NCI-H1105 (cell line): ENCODE data around the gene CD3G.
"Not testable (repeated sequence)": the region's sequence is repeated elsewhere in the genome, so short reads cannot be mapped to it uniquely, and the experiment has no call there.

Experiments
- DNase-seq: peaks from one replicate; lab custom pipeline; 2025; lab: John Stamatoyannopoulos, UW

CD3G gene

DNA sequence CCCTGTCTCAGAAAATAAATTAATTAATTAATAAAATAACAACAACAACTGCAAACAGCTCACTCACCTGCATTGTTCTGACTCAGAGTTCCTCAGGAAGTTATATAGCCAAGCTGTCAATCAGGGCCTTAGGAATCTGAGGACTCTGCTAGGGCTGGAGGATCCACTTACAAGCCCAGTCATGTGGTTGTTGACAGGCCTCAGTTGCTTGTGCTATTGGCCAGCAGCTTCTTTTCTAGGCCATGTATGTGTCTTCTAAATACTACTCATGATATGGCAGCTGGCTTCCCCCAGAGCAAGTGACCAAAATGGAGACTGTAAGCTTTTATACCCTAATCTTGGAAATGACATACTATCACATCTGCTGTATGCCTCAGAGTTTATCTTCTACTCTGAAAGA is 36.4 kb downstream of the CD3G start:
- DNase-seq: no peak

DNA sequence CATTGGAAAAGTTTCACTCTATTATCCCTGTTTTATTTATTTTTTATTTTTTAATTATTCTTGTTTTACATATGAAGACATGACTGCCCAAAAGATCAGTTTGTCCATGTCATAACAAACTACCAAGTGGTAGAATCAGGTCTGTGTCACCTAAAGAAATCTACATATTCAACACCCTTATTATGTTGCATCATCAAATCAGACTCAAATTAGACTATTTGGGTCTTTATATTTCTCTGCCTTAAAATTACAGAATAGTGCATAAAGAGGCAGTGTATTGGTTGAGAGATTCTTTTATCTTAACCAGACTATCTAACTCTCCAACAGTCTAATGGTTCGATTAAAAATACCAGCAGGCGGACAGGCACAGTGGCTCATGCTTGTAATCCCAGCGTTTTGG is 38.8 kb downstream of the CD3G start:
- DNase-seq: no peak

DNA sequence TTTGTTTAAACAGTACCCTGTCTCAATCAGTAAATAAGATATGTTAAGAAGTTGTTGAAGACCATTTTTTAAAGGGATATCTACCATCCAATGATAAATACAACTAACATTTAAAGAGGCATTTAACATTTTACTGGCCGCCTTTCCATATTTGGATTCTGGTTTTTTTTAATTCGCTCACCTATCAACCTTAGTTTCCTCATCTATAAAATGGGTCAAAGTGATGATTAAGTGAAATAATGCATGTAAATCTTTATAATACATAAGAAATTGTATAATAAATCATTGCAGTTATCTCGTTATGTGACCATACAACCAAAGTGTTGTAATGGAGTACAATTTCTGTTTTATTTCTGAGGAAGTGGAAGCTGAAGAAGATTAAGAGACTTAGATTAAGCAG is 39.5 kb downstream of the CD3G start:
- DNase-seq: no peak

DNA sequence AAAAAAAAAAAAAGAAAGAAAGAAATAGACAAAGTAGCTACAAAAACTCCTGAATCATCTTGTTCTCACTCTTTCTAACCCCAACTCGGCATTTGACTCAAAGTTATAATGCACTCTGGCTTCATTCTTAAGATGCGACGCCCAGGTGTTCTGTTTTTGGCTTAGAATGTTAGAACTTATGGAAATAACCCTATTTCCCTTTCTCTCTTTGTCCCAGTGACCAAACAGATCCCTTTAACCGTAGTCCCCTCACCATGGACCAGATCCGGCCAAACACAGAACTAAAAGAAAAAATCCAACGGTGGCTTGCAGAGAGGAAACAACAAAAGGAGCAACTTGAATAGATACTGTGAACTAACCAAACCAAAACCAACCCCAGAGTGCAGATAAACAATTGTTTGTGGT is 52.0 kb downstream of the CD3G start:
- DNase-seq: no peak

DNA sequence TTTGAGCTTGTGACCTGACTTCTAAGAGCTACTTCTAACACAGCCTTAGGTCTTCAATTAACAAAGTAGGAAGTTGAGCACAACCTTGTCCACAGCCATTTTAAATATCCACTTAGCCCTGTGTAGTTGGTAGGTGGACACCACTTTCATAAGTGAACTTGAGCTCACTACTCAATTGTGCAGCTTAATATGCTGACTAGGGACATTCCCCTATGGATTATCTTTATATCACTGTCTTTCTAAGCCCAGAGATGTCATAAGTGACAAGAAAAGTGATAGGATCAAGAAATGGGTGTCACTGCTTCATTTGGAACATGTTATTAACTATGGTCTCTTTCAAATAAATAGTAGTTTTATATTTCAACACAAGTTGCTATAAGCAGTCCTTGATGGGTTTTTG is 53.3 kb downstream of the CD3G start:
- no peak for DNase-seq

DNA sequence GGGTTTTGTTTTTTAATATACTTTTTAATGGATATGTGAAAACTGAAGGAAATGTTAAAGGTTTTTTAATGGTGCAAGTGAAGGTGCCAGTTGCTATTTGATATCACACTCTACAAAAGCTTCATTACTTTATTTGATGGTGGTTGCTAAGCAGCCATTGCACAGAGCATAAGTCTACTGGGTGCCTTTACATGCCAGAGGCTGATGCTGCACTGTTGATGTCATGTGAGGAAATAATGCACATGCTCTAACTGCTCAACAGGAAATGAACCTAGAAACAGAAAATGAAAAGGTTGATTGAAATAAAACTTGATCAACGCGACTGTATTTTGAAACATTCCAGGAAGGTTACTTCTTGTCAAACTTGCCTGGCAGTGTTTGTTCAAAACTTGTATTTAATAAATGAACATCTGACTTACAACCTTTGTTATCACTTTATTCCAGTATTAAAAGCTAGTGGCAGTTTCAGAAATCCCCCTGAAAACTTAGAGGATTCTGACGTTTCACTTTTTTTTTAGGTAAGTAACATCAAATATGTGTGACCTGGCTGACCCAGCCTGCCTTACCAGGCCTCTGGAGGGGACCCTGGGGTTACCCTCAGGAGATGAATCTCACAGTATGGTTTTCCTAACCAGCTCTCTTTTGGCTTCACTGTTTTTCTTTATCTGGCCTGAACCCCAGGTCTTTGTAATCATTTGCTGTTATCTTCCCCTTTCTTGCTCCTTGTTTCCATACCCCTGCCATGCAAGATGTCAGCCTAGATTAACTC is 54.8 kb downstream of the CD3G start:
- no peak for DNase-seq

DNA sequence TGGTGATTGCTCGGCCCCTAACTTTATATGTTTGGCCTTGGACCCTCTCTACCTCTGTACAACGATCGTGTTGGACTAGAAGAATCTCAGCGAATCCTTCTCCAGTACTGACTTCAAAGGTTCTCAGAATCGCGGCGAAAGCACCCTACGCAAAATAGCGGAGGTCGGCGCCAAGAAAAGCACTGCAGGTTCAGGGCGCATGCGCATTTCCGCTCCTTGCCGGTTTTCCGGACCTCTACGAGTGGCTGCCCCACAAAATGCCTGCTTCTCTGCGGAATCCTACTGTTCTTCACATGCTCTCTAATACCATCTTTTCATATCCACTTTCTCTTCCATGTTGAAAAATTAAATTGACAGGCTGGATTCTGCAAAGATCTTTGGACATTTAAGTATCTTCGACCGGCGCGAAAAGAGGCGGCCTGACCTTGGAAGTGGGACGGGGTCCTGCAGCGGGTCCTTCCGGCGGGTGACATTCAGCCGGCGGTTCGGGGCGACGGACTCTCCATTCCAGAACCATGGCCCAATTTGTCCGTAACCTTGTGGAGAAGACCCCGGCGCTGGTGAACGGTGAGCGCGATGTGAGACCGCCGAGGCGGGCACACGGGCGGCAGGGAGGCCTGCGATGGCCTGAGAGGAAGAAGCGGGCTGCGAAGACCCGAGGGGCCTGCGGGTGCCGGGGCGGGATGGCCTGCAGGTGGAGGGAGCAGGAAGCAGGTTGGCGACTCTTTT is 57.2 kb downstream of the CD3G start, which contains the start of gene ATP5MG:
ATP5MG (plus strand) TSS at position 456 of the 729 bp plus-strand sequence; CDS start at position 516, 60 bp downstream.
- DNase-seq: peak; percentile 96

DNA sequence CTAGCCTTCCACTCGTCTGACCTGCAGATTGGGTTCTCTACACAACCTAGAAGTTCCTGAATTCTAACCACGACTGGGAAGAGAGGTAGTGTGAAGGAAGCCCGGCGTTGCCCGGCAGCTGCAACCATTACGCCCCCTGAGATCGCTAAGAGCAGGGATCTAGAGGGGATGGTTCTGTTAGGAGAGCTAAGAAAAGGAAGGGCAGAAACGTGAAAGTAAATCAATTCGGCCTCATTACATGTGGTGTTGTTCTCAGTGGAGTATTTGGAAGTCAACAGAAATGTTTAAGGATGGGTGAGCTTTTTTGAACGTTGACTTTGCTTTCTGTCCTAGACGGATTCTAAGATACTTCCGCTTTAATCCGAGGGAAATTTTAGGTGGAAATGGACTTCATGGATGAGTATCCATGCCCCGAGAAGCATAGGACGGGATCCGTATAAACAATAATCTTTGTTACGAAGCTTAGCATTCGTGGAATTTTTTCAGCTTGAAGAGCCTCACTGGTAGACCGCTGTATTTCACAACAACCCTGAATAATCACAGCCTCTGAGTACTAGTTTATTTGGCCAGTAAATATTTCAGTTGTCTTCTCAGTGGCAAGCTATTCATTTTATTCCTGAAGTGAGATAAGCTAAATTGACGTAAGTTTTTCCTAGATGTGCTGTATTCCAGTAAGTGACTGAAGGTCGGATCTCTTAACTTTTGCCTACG is 57.9 kb downstream of the CD3G start:
- no peak for DNase-seq

DNA sequence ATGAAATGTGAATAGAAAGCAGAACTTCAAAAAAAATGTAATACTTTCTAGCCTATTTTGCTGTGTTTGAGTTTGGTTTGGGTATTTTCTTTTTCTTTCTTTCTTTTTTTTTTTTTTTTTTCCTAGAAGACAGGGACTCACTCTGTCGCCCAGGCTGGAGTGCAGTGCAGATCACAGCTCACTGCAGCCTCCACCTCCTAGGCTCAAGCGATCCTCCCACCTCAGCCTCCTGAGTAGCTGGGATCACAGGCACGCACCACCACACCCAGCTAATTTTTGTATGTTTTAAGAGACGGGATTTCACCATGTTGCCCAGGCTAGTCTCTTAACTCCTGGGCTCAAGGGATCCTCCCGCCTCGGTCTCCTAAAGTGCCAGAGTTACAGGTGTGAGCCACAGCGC is 58.5 kb downstream of the CD3G start:
- not testable (repeated sequence) for DNase-seq
